Measurements from ENCODE around the gene KIF11.

KIF11 gene

DNA sequence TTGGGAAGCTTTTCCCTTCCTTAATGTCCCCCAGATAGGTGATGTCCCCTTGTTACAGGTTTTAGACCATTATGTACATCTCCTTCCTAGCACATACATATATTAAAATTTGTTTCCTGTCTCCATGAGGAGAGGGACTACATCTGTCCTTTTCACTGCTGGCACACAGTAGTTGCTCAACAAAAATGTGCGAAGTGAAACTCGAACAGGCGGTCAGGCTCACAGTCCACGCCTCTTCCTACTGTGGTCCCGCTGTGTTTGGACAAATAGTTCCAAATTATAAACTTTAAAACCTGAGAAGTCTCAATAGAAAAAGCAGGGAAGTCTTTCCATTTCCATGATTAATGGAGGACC, 95.6 kb downstream of the KIF11 start:
- DNase-seq, result no peak

DNA sequence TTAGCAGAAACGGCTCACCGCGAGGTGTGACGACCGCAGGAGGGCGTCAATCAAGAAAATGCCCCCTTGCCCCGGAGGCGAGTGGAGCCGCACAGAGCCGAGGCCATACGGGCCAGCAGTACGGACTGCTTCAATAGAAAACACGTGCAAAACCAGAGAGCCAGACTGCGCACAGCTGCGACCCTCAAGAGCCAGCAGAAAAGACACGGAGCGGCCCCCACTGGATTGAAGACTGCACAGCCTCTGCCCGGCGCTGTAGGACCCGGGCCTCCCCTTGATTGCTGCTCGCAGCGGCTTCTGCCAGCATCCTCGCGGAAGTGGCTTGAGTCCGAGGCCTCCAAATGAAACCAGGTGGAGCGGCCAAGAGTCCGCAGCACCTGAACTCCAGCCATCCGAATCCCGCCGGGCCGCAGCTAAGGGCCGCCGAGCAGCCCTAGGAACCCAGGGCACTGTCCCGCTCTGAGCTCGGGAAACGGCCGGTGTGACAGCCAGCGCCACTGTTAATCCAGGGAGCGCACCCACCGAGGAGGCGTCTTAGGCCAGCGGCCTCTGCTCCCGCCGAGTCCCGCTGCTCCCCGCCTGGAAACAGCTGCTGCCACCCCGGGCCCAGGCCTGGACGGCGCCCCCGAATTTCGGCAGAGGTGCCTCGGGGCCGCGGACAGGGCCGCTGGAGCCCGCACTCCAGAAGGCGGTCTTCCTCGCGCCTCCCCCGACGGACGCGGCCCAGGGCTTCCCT, 96.2 kb downstream of the KIF11 start:
- DNase-seq, result peak; percentile 9

DNA sequence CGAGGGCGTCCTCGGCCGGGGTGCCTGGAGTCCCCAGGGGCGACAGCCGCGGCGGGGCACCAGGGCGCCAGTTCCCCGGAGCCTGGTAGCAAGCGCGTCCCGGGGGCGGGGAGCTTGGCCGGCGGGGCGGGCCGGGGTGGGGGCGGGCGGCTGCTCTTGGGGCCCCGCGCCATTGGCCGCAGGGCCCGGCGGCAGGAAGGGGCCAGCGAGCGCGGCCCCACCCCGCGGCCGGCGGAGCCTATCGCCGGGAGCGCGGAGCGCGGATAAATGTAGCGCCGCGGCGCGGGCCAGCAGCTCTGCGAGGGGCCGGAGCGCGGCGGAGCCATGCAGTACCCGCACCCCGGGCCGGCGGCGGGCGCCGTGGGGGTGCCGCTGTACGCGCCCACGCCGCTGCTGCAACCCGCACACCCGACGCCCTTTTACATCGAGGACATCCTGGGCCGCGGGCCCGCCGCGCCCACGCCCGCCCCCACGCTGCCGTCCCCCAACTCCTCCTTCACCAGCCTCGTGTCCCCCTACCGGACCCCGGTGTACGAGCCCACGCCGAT, 96.8 kb downstream of the KIF11 start, which contains the start of gene HHEX:
HHEX (plus strand) TSS at position 293 of the 548 bp plus-strand sequence; CDS start at position 325, 32 bp downstream.
- DNase-seq, result peak; percentile 47

DNA sequence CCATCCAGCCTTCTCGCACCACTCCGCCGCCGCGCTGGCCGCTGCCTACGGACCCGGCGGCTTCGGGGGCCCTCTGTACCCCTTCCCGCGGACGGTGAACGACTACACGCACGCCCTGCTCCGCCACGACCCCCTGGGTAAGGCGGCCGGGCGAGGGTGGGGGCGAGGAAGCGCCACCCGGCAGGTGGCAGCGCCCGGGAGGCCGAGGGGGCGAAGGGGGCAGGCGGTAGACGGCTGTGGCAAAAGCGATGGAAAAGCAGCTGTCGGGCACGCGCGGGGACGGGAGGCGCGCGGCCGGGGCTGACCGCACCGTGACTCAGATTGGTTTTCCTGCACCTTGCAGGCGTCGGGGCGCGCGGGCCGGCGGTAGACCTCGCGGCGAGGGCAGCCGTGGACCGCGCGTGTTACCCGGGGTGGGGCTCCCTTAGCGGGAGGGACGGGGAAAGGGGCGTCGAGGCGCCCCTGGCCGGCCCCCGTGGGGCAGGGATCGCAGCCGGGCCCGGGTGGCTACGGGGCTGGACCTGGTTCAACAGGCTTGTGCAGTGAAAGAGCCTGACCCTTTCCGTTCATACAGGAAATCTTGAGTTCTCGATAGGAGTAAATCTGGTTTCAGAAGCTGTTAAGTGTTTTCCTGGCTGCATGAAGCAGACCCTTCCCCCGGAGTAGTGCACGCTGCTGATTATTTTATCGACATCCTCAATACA, 97.4 kb downstream of the KIF11 start:
- peak; percentile 55 for DNase-seq

DNA sequence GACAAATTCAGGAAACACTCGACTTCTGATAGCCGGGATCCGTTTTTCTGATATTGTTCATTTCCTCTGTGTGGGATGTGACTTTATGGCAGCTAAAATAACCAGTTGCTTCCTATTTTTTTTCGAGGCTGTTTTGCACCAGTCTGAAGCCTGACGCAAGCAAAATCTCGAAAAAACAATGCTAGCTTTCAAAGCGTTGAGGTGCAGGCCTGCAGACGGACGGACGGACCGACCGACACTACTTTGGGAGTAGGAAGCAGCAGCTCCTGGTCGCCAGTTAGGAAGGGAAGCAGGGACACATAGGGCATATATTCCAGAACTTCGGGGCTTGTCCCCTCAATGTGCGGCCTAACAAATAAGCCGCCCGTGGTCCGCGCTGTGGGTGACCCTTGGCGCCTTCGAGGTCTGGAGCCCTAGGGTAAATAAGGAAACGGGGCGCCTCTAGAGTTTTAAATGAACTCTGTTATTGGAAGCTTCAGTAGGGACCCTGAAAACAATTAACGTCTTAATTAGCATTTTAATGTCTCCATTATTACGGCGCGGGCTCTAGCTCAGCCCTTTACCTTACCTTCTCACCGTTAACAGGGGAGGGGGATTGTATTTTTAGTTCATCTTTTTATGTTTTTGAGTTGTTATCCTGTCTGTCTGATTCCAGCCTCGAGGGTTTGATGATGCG, 98.1 kb downstream of the KIF11 start:
- DNase-seq, result no peak

DNA sequence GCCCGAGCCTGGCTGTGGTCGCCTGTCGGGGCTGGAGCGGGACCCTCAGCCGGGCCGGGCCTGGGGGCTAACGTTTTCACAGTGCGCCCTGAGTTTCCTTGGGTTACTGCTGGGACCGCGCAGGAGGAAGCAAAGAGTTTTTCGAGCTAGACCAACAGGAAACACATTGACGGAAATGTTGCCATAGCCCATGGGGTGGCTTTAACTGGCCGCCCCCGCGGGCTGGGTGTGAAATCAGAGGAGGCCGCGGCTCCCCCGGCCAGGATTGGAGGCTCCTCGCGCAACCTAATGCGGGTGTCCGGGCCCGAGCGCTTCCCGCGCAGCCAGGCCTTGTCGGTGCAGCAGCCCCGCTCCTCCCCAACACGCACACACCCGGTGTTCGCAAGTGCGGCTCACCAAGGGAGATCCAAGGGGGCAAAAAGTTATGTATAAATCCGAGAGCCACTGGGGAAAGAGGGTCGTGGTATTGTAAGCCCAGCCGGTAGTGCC, 98.7 kb downstream of the KIF11 start:
- DNase-seq, result peak; percentile 11

DNA sequence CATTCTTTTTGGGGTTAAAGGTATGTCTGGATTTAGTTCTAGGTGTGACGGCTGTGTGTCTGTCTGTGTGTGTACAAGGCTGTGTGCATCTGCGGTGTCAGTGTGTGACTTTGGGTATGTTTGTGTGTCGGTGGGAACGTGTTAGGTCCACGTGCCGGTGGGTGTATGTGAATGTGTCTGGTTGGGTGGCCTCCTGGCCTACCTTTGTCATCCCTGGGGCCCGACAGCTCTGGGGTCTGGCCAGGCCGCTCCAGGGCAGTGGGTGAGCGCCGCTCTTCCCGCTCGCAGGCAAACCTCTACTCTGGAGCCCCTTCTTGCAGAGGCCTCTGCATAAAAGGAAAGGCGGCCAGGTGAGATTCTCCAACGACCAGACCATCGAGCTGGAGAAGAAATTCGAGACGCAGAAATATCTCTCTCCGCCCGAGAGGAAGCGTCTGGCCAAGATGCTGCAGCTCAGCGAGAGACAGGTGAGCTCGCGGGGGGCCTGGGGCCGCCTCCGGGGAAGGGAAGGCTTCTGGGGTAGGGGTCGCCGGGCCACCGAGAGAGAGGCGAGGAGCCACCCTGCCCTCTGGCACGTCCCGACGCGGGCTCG, 99.2 kb downstream of the KIF11 start:
- no peak for DNase-seq

DNA sequence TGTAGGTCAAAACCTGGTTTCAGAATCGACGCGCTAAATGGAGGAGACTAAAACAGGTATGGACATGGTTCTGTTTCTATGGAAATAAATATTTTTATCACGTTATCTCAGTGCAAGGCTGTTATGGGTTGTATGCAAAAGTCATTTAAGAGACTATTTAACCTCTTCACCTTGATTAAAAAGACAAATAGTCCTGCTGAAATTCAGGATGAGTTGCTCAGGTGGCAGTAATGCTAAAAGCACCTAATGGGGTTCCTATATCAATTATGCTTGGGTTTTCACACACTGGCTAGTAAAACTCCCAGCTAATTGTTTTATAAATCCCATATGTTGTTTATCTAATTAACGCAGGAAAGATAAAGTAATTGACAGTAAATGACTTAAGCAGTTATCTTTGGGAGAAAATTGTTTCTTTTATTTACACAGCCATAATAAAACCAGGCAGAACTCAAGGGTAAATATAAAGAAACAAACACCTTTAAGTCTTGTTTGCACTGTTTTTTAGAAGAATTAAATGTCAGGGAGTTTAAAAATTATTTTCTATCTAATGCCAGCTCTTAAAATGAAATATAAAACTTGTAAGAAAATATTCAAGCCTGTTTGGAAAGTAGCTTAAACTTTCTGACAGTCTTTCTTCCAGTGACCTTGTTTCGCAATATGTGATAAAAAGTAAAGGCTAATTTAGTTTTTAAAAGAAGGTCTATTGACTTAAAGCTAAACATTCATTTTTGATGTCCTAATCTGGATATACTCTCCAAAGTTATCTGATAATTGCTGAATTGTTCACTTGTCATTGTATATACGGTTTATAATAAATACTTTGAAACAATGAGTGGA, 100.0 kb downstream of the KIF11 start:
- no peak for DNase-seq

DNA sequence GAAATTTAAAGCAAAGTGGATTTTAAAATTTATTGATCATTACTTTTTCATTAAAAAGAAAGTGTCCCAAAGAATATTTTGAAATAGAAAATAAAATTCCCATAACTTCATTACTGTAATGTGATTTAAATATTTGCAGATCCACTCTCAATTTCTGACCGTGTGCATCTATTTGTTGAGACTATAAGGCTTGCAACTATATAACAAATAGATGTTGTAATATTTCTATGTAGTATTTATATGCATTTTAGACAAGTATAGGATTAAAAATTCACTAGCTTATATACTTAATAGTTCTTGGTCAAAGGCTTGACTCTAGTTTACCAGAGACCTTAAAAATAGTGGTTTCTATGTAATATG, 100.6 kb downstream of the KIF11 start:
- no peak for DNase-seq

DNA sequence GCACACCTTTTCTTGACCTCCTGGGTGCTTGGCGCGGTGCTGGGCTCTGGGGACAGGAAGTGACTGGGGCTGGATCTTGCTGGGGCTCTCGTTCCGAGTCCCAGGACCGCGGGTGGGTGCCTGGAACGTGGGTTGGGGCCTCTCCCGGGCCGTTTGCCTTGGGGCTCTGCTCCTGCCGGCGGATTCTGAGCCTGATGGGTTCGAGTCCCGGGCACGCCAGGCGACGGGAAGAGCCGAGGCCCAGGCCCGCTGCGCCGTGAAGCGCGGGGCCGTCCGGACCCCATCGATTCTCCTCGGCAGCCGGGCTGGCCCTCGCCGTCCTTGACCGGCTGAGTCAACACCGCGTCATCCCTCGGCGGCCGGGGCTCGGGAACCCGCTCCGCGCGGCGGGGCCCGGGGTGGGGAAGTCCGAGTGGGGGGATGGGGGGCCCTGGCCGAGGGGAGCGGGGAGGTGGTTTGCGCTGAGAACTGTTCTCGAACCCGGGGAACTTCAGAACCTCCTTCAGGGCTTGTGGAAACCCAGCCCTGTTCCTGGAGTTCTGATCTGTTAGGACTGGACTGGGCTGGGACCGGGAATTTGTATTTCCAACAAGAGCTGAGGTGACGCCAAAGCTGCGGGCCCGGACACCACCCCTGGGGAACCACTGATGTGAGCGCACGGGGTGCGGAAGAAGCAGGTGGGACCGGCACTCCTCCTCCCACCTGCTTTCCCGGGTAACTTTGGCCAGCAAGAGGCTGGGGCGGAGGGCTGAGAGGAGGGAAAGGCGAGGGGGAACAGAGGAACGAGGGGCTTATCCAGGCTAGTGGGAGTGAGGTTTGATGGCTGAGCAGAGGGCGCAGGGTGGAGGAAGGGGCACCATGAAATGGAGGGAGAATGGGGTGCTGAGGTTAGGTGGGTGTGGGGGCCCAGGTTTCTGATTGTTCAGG, 103.0 kb downstream of the KIF11 start:
- no peak for DNase-seq

DNA sequence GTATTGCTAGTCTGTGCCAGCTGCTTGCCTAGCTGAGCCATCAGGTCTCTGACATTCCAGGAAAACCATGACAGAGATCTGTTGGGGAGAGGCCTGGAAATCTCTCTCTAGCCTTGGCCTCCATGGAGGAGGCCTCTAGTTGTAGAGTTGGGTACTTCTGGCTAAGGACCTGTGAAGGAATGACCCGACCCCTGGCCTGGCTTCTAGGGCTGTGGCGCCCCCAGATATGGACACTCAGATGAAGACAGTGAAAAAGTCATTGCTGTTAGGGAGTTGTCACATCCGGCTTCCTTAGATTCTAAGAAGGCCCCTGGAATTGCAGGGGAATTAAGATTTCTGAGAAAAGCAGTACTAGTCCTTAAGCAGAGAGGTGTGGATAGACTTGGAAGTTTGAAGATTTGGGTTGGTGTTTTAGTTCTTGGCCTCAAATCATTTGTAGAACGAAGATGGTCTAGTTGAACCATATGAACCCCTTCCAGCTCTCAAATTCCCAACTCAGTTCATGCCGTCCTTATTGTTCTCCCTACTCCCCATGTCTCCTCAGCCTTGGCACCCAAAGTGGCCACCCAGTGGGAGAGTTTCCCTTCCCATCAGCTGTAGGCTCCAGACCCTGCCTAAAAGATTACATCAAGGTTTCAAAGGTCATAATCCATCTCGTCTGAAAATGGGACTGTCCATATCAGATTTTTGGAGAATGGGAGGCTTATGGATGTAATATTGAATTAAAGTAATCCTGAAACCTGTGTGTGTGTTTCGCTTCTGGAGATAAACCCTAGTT, 103.9 kb downstream of the KIF11 start:
- no peak for DNase-seq

DNA sequence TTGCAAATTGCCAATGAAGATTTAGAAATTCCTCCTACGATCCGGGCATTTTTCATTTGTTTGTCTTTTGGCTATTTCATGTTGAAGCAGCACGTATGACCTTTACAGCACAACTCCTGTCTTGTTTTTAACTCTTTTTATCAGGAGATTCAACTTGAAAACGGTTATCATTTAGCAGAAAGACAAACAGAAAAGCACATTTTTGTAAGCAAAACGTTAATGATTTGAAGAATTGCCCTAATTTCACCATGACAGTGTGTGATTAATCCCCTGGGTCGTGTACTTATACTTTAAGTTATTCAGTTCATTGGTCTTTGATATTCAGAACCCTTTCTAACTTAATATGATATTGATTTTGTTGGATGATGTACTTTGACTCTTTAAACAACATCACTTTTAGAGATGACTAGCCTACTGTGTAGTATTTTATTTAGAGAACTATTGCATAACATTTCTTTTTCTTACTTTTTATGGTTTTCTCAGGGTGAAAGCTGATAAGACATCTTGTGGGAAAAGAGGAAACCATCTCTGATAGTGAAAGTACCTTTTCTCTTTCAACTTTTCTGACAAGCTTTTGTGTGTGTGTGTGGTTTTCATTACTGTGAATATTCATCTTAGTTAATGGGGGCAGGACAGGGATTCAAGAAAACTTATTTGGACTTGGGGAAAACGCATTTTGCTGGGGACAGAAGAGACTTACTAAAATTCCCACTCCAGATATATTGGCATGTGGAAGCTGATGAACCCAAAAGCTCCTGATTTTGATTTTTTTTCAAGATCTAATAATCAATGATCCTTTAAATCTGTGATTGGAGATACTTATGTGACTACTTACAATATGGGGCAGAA, 105.0 kb downstream of the KIF11 start:
- DNase-seq, result peak; percentile 11

DNA sequence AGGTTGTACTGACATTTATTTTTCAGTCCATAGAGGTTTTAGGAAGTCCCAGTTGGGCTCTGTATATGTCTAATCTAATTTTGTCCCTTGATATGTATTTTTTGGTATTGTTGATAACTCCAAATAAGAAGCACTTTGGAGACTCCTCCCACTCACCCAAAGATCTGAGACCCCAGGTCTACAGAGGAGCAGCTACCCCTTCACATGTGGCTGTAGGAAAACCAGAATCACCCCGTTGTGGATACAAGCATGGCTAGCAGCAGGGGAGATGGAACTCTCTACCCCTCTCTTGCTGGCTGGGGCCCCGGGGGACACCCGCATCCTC, 106.2 kb downstream of the KIF11 start:
- no peak for DNase-seq

DNA sequence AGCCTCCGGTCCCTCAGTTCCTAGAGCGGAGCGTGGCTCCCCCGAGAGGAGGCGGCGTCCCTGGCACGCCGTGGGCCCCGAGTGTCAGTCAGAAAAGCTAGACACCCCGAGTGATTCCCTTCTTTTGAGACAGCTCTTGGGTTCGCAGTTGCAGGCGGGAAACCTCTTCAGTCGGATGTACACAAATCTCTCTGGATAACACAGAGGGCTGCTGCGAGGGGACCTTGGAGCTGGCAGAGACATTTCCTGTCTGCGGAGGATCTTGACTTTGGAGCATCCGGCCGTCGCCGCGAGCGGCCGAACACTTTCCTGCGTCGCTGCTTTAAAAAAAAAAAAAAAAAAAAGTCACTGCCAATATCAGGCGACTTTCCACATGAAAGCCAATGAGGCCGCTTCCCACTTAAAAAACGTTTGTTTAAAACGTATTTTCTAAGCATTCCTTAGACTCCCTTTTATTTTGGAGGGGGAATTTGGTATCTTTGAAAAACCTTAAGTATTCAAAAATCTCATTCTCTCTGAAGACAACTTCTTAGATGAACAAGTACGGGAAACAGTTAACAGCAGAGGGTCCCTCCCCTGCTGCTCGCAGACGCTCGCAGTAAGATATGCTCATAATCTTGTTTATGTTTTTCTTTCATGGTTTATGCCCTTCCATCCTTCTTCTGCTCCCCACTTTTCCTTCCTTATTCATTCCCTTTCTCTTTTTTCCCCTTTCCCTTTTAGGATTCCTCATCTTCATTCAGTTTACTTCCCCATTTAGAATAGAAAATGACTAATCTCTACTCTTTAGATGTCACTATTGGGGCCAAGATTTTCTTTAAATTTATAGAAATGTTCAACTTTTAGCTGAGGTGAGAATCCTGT, 106.8 kb downstream of the KIF11 start:
- peak; percentile 30 for DNase-seq

DNA sequence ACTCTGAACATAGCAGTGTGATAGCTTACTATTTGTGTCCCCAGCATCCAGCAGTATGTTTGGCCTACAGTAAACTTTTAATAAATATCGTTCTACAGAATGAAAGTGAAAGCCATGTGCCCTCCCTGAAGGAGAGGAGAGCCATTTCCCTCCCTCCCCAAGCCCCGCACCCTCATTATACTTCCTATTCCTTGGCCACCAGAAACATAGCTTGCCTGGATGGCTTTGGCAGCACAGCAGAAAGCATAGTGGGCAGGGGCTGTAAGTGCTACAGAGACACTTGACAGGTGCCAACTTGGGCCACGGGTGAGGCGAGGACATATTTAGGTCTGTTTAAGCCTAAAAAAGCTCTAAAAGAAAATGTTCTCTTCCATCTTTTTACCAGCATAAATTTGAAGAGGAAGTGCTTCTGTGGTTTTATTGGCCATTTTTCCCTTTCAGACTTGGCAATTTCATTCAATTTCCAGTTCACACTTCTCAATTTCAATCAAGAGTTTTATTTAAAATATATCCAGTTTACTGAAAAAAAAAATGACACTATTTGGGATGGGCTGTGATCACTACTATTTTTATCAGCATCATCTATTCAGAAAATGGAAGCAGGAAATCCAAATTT, 109.5 kb downstream of the KIF11 start:
- no peak for DNase-seq
